K562 (cell line): ENCODE data around the gene STUM. TPM values are rescaled to one million over a fixed set of nuclear protein-coding genes. Genes with fewer than 3 reads are reported as not detected.
A peak's percentile ranks its signal among the peaks of the same experiment; 100 is the strongest.

Experiments used
- ATAC-seq: fragments of 200-7000 bp; cut with Tn5 transposase; 3 replicates; pipeline ENCODE4 v1.9.1; 2020; ENCODE audit warnings: moderate library complexity
- BruUV-seq: library from RNA; stranded (reverse); fragments of 400-500 nt; replicated peaks from 2 replicates; lab custom pipeline; 2021; lab: Mats Ljungman, UMichigan
- CTCF ChIA-PET: fragments of 300-600 bp; formaldehyde crosslinking; extraction: SDS; loops from one replicate; lab custom pipeline; 2021; ENCODE audit warnings: low intra/inter-chr PET ratio; lab: Yijun Ruan, JAX
- POLR2A ChIA-PET: fragments of 300-600, 350-650 bp; sonication (Branson Sonifier 250); formaldehyde crosslinking; extraction: SDS; loops from one replicate; lab custom pipeline; 2021; ENCODE audit warnings: antibody characterized with exemption, inconsistent platforms; lab: Yijun Ruan, JAX
- DNase-seq, 4 experiments: peaks; one replicate each; pipeline versions ENCODE4 v3.0.0 to v3.0.0-alpha.2; 2011 to 2018; ENCODE audit warnings: low spot score in 3 of 4, mixed read lengths in 3 of 4; ENCODE audit errors: extremely low read depth in 1 of 4
- FAIRE-seq: peaks from 2 replicates; lab custom pipeline; 2011; peaks lifted over from hg19 to GRCh38; lab: Jason Lieb, UNC
- H2AFZ ChIP-seq: 2 replicates; pipeline ENCODE4 v1.6.0; 2011; ENCODE audit warnings: low read depth, low read length, control low read depth, inconsistent platforms
- H3K27ac ChIP-seq: fragments of 200-600 bp; 3 replicates; pipeline ENCODE4 v1.8.0; 2011; ENCODE audit warnings: low read depth, mild to moderate bottlenecking, control low read depth, inconsistent platforms, low read length, moderate library complexity, mixed read lengths; ENCODE audit errors: extremely low read depth
- H3K27me3 ChIP-seq, 2 experiments: fragments of 300-600 bp in 1 of 2; 2 replicates in 1 of 2; 3 replicates in 1 of 2; pipeline versions ENCODE4 v1.6.0 to v1.8.0; 2011; ENCODE audit warnings: inconsistent platforms in 2 of 2, low read length in 2 of 2, mild to moderate bottlenecking in 1 of 2, mixed read lengths in 1 of 2, moderate library complexity in 1 of 2; ENCODE audit not compliant: control insufficient read depth in 2 of 2, insufficient read depth in 2 of 2
- H3K36me3 ChIP-seq: fragments of 300-600 bp; 3 replicates; pipeline ENCODE4 v1.8.0; 2011; ENCODE audit warnings: mild to moderate bottlenecking, low read length, inconsistent platforms; ENCODE audit not compliant: control insufficient read depth, insufficient read depth
- H3K4me1 ChIP-seq, 2 experiments: fragments of 200-600 bp in 1 of 2; replicated peaks in 1 of 2; 2 replicates in 1 of 2; 3 replicates in 1 of 2; pipeline versions ENCODE4 v1.5.1 to v1.8.0; 2011; ENCODE audit warnings: inconsistent platforms in 2 of 2, low read length in 2 of 2, mild to moderate bottlenecking in 1 of 2, mixed read lengths in 1 of 2, moderate library complexity in 1 of 2; ENCODE audit not compliant: control insufficient read depth in 2 of 2, insufficient read depth in 2 of 2
- H3K4me2 ChIP-seq: 2 replicates; pipeline ENCODE4 v1.6.1; 2011; ENCODE audit warnings: low read length, control low read depth, inconsistent platforms, mixed read lengths; ENCODE audit not compliant: insufficient read depth
- H3K4me3 ChIP-seq: fragments of 200-600 bp; sonication (generic), shearing (Covaris generic); 2 replicates; pipeline ENCODE4 v1.5.1; 2016; ENCODE audit warnings: control low read depth, inconsistent platforms
- H3K79me2 ChIP-seq: fragments of 200-600 bp; 3 replicates; pipeline ENCODE4 v1.8.0; 2011; ENCODE audit warnings: low read length, inconsistent platforms; ENCODE audit not compliant: control insufficient read depth, insufficient read depth
- H3K9ac ChIP-seq, 2 experiments: 2 replicates each; pipeline versions ENCODE4 v1.6.0 to v1.6.1; 2011; ENCODE audit warnings: low read depth in 2 of 2, low read length in 2 of 2, control low read depth in 1 of 2, inconsistent platforms in 1 of 2, mild to moderate bottlenecking in 1 of 2, mixed read lengths in 1 of 2; ENCODE audit not compliant: insufficient read depth in 1 of 2
- H3K9me1 ChIP-seq: one replicate; pipeline ENCODE4 v1.6.0; 2011; ENCODE audit warnings: inconsistent platforms, mild to moderate bottlenecking, low read length, moderate library complexity; ENCODE audit not compliant: control insufficient read depth, insufficient read depth
- H3K9me3 ChIP-seq: replicated peaks from 2 replicates; pipeline ENCODE4 v1.5.1; 2011; ENCODE audit warnings: low read depth, low read length, inconsistent platforms; ENCODE audit not compliant: control insufficient read depth, insufficient read depth
- H4K20me1 ChIP-seq: replicated peaks from 2 replicates; pipeline ENCODE4 v1.6.1; 2011; ENCODE audit warnings: low read length, inconsistent platforms, mixed read lengths; ENCODE audit not compliant: control insufficient read depth, insufficient read depth
- CBFA2T2 ChIP-seq: fragments of 450-650 bp; conservative IDR thresholded peaks from 2 replicates; pipeline ENCODE4 v1.6.1; 2017; ENCODE audit warnings: mild to moderate bottlenecking
- L3MBTL2 ChIP-seq: fragments of 450-650 bp; IDR thresholded peaks from 2 replicates; pipeline ENCODE4 v1.6.1; 2016; ENCODE audit warnings: mild to moderate bottlenecking, moderate library complexity
- NFYB ChIP-seq: IDR thresholded peaks from 2 replicates; pipeline ENCODE4 v1.6.1; 2011; ENCODE audit warnings: mild to moderate bottlenecking, moderate library complexity; ENCODE audit not compliant: insufficient read length; ENCODE audit errors: extremely low read depth
- RAD51 ChIP-seq: fragments of 450-650 bp; IDR thresholded peaks from 2 replicates; pipeline ENCODE4 v1.7.1; 2016; ENCODE audit warnings: low read depth, mild to moderate bottlenecking, borderline replicate concordance
- RBM25 ChIP-seq: fragments of 200-400 bp; formaldehyde crosslinking; IDR thresholded peaks from 2 replicates; pipeline ENCODE4 v1.6.1; 2018; ENCODE audit warnings: low read length, low read depth, moderate library complexity; ENCODE audit not compliant: severe bottlenecking
- TFE3 ChIP-seq: fragments of 450-650 bp; formaldehyde crosslinking; IDR thresholded peaks from 2 replicates; pipeline ENCODE4 v1.4.0; 2020; ENCODE audit warnings: mild to moderate bottlenecking, mixed read lengths
- USF1 ChIP-seq: sonication (generic); formaldehyde crosslinking; IDR thresholded peaks from 2 replicates; pipeline ENCODE4 v1.9.0; 2022; ENCODE audit warnings: mild to moderate bottlenecking, missing genetic modification reagents
- USF2 ChIP-seq: sonication (generic); formaldehyde crosslinking; IDR thresholded peaks from 2 replicates; pipeline ENCODE4 v1.5.0; 2020; ENCODE audit warnings: missing genetic modification reagents
- ZFP91 ChIP-seq: sonication (generic); formaldehyde crosslinking; IDR thresholded peaks from 2 replicates; pipeline ENCODE4 v1.8.0; 2022; ENCODE audit warnings: mild to moderate bottlenecking, missing genetic modification reagents
- ZNF253 ChIP-seq: fragments of 250-450 bp; sonication (Bioruptor Pico); conservative IDR thresholded peaks from 2 replicates; pipeline ENCODE4 v1.6.1; 2021; ENCODE audit warnings: mild to moderate bottlenecking
- ZNF668 ChIP-seq: fragments of 250-450 bp; sonication (Bioruptor Pico); IDR thresholded peaks from 2 replicates; pipeline ENCODE4 v1.8.0; 2022; ENCODE audit warnings: mild to moderate bottlenecking, inconsistent platforms
- ZSCAN32 ChIP-seq: fragments of 450-650 bp; formaldehyde crosslinking; IDR thresholded peaks from 2 replicates; pipeline ENCODE4 v1.4.0; 2020; ENCODE audit warnings: mild to moderate bottlenecking, moderate library complexity
- WGBS: fragments of 100-300 bp; shearing (Covaris generic); methylation state at CpG from one replicate; pipeline ENCODE4 v1.1.6; 2016; ENCODE audit warnings: low coverage, mixed read lengths; ENCODE audit not compliant: insufficient coverage; ENCODE audit errors: missing lambda C conversion rate; 5-methylcytosine and 5-hydroxymethylcytosine counted together
- in situ Hi-C: fragments of 300-500 bp; cut with MboI; formaldehyde crosslinking; loops from 4 replicates; pipeline ENCODE4 v1.15.0; 2018; ENCODE audit warnings: inconsistent platforms, mixed read lengths
- intact Hi-C: fragments of 100-400 bp; cut with micrococcal nuclease; formaldehyde crosslinking; loops from 2 replicates; pipeline ENCODE4 v1.14.2; 2022
- polyA plus RNA-seq, 8 experiments: library from polyadenylated mRNA; depleted of rRNA in 4 of 8; stranded (reverse) in 5 of 8; unstranded in 3 of 8; fragments of >200 nt; fragmentation: Nextera tagmentation in 2 of 8; fragmentation: Illumina TruSeq in 1 of 8; extraction: Ambion mirVana in 2 of 8; extraction: Trizol in 1 of 8; gene quantifications; 2 replicates each; pipeline versions ENCODE4 v1.2.1 to v1.2.3, GENCODE V29; 2011 to 2014; ENCODE audit warnings: inconsistent platforms in 1 of 8, missing spikeins in 1 of 8
- total RNA-seq, 7 experiments: library from RNA; depleted of rRNA in 6 of 7; stranded (reverse); fragments of >200 nt in 6 of 7; fragmentation: Illumina TruSeq in 2 of 7; extraction: Trizol in 2 of 7; gene quantifications; 2 replicates each; pipeline versions ENCODE4 v1.2.1 to v1.2.3, GENCODE V29; 2011 to 2021; ENCODE audit warnings: low replicate concordance in 1 of 7

Gene STUM
- total and polyA plus RNA-seq, 9 of the 15 experiments (the other 6 are each of a cell fraction or from before 2014, with no cell fraction given) = not detected

GRCh38 chr1:226553924-226554282 lies 5.3 kb downstream of the STUM start:
- Histone ChIP-seq H3K9me1 (no peaks in the 10 kb centered on the region), H3K4me1 (peaks cover 0 to 14% of the 10 kb centered on the region in 2 experiments; a peak in 3 of 5 replicates), H3K9me3 (no peaks in the 10 kb centered on the region), H3K36me3 (no peaks in the 10 kb centered on the region), H3K4me2 (no peak overlapping the region), H2AFZ (no peak overlapping the region), H3K27ac (no peak overlapping the region), H3K79me2 (no peaks in the 10 kb centered on the region), H3K9ac (no peak overlapping the region), H4K20me1 (no peaks in the 10 kb centered on the region), H3K27me3 (peaks cover 23 to 53% of the 10 kb centered on the region in 2 experiments; a peak in 4 of 5 replicates), H3K4me3 (no peak overlapping the region)
- WGBS = 2% methylated on average over 6 of the region's 6 CpGs
- peak; percentile 84 for TF ChIP-seq USF2 (CRISPR knock-in tag)
- TF ChIP-seq ZNF668 = no peak
- peak; percentile 75 for TF ChIP-seq RAD51
- TF ChIP-seq USF1 (CRISPR knock-in tag) = peak; percentile 71
- no peak for TF ChIP-seq ZFP91 (CRISPR knock-in tag)
- peak; percentile 90 for TF ChIP-seq NFYB
- TF ChIP-seq CBFA2T2 = peak; percentile 17; the same call in 1 of the 2 replicates
- TF ChIP-seq RBM25 = peak; percentile 45
- TF ChIP-seq ZNF253 = no peak
- peak; percentile 30; the same call in 1 of the 2 replicates for TF ChIP-seq L3MBTL2
- TF ChIP-seq ZSCAN32 (CRISPR knock-in tag) = no peak
- TF ChIP-seq TFE3 (CRISPR knock-in tag) = peak; percentile 47
- intact Hi-C loops (no loop called here), in situ Hi-C loops (no loop called here)
- peak in 2 of 4 experiments; percentile 31 to 40 for DNase-seq
- no peak for FAIRE-seq
- POLR2A ChIA-PET = no interaction called here
- CTCF ChIA-PET = no interaction called here
- no peak for ATAC-seq
- BruUV-seq = no TSS peak
